Pons (tissue), 1 donor: ENCODE results near the gene ST3GAL5.
A peak's percentile ranks its signal among the peaks of the same experiment; 100 is the strongest.
"Not testable (repeated sequence)": the region's sequence is repeated elsewhere in the genome, so short reads cannot be mapped to it uniquely, and the experiment has no call there.

Experiments
- DNase-seq: peaks from one replicate; pipeline ENCODE4 v3.0.0-alpha.2; 2016; ENCODE audit warnings: low spot score

Gene ST3GAL5

GRCh38 chr2:85917887-85918795 lies 29.4 kb upstream of the ST3GAL5 start:
- no peak for DNase-seq

GRCh38 chr2:85915606-85916303 lies 27.0 kb upstream of the ST3GAL5 start:
- no peak for DNase-seq

- DNase-seq = no peak
These were observed 26.1 kb upstream of the ST3GAL5 start for GRCh38 chr2:85914922-85915321.

- DNase-seq = no peak
These were observed 25.4 kb upstream of the ST3GAL5 start for GRCh38 chr2:85913884-85914881.

- DNase-seq = peak; percentile 69
These were observed 23.3 kb upstream of the ST3GAL5 start for GRCh38 chr2:85911814-85912692.

GRCh38 chr2:85911097-85911496 lies 22.3 kb upstream of the ST3GAL5 start:
- no peak for DNase-seq

GRCh38 chr2:85909005-85909404 lies 20.2 kb upstream of the ST3GAL5 start:
- no peak for DNase-seq

- no peak for DNase-seq
These were observed 19.7 kb upstream of the ST3GAL5 start for GRCh38 chr2:85908506-85908905.

- no peak for DNase-seq
These were observed 18.9 kb upstream of the ST3GAL5 start for GRCh38 chr2:85907671-85908157.

- DNase-seq = no peak
These were observed 18.0 kb upstream of the ST3GAL5 start for GRCh38 chr2:85906748-85907147.

GRCh38 chr2:85905891-85906290 lies 17.1 kb upstream of the ST3GAL5 start:
- DNase-seq = no peak

- DNase-seq = peak; percentile 78
These were observed 16.4 kb upstream of the ST3GAL5 start for GRCh38 chr2:85905187-85905666.

GRCh38 chr2:85903849-85904248 lies 15.1 kb upstream of the ST3GAL5 start:
- no peak for DNase-seq

- DNase-seq = peak; percentile 100
These were observed 13.7 kb upstream of the ST3GAL5 start for GRCh38 chr2:85902496-85902895.

GRCh38 chr2:85901155-85901554 lies 12.4 kb upstream of the ST3GAL5 start:
- no peak for DNase-seq

GRCh38 chr2:85900366-85900765 lies 11.6 kb upstream of the ST3GAL5 start:
- DNase-seq = no peak

GRCh38 chr2:85899849-85900248 lies 11.1 kb upstream of the ST3GAL5 start:
- DNase-seq = no peak

- no peak for DNase-seq
These were observed 10.5 kb upstream of the ST3GAL5 start for GRCh38 chr2:85899284-85899683.

GRCh38 chr2:85898881-85899280 lies 10.1 kb upstream of the ST3GAL5 start:
- no peak for DNase-seq

- DNase-seq = not testable (repeated sequence)
These were observed 5.9 kb upstream of the ST3GAL5 start for GRCh38 chr2:85894554-85895278.
